HL-60 (cell line): ENCODE measurements around the gene GKN1.

ENCODE experiments used
- DNase-seq, 2 experiments: peaks; one replicate each; pipeline ENCODE4 v3.0.0-alpha.2; 2010 to 2020; ENCODE audit warnings: low read depth in 1 of 2, low spot score in 1 of 2
- H3K27ac ChIP-seq: fragments of 250-450 bp; sonication (Bioruptor Pico); replicated peaks from 2 replicates; pipeline ENCODE4 v1.5.1; 2020; ENCODE audit warnings: mild to moderate bottlenecking, moderate library complexity
- H3K27me3 ChIP-seq: fragments of 250-450 bp; sonication (Bioruptor Pico); 2 replicates; pipeline ENCODE4 v1.5.1; 2021; ENCODE audit warnings: mild to moderate bottlenecking, moderate library complexity; ENCODE audit not compliant: insufficient read depth, poor library complexity, severe bottlenecking
- H3K4me3 ChIP-seq: replicated peaks from 2 replicates; pipeline ENCODE4 v1.5.1; 2011; ENCODE audit warnings: mild to moderate bottlenecking, control low read depth, low read length; ENCODE audit not compliant: insufficient read depth
- GABPA ChIP-seq: IDR thresholded peaks from 2 replicates; pipeline ENCODE4 v1.6.1; 2012; ENCODE audit warnings: low read depth
- POLR2AphosphoS5 ChIP-seq: IDR thresholded peaks from 2 replicates; pipeline ENCODE4 v1.6.1; 2012; ENCODE audit warnings: low read depth
- REST ChIP-seq: IDR thresholded peaks from 2 replicates; pipeline ENCODE4 v1.6.1; 2012; ENCODE audit warnings: low read depth; ENCODE audit not compliant: insufficient replicate concordance
- SPI1 ChIP-seq: IDR thresholded peaks from 2 replicates; pipeline ENCODE4 v1.6.1; 2012; ENCODE audit warnings: low read depth, mild to moderate bottlenecking, borderline replicate concordance
- TF ChIP-seq, protein P1 (sequence below): IDR thresholded peaks from one replicate; pipeline ENCODE4 v1.5.1; 2011; ENCODE audit warnings: low read length, control low read depth, inconsistent platforms; ENCODE audit not compliant: insufficient read depth

GKN1 gene

DNA sequence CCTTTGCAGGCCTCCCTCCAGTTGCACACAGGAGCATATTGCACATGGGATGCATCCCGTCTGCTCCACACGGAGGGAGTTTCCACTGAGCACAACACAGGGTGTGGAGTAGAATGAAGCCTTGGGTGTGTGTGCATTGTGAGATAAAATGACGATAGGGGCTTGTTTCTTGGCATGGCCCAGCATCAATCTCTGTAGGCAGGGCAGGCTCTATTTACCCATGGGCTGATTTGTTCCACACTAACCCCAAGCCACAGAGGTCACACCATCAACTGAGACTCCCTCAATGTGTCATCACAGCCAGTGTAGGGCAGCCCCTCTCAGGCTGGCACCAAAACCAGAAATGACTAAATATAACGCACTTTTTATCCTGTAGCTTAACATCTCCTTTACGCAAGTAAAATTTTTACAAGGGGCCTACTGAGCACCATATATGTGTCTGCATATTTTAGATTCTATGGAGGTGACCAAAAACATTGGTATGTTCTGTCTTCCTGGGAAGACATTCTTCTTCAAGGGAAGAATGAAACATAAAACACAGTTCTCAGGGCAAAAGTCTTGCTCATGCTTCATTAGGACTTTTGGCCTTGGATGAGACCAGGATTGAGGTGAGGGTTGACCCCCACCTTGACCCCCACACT is 2.7 kb upstream of the GKN1 start:
- H3K27ac ChIP-seq: no peak overlapping the region
- no peaks in the 10 kb centered on the region for H3K27me3 ChIP-seq
- H3K4me3 ChIP-seq: no peak overlapping the region
- no peak for DNase-seq
- TF ChIP-seq, protein P1, sequence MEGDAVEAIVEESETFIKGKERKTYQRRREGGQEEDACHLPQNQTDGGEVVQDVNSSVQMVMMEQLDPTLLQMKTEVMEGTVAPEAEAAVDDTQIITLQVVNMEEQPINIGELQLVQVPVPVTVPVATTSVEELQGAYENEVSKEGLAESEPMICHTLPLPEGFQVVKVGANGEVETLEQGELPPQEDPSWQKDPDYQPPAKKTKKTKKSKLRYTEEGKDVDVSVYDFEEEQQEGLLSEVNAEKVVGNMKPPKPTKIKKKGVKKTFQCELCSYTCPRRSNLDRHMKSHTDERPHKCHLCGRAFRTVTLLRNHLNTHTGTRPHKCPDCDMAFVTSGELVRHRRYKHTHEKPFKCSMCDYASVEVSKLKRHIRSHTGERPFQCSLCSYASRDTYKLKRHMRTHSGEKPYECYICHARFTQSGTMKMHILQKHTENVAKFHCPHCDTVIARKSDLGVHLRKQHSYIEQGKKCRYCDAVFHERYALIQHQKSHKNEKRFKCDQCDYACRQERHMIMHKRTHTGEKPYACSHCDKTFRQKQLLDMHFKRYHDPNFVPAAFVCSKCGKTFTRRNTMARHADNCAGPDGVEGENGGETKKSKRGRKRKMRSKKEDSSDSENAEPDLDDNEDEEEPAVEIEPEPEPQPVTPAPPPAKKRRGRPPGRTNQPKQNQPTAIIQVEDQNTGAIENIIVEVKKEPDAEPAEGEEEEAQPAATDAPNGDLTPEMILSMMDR: no peak
- TF ChIP-seq GABPA (no peak), SPI1 (no peak), REST (no peak), POLR2AphosphoS5 (no peak)

- TF ChIP-seq POLR2AphosphoS5: no peak
- H3K27ac ChIP-seq: no peak overlapping the region
- no peak overlapping the region for H3K4me3 ChIP-seq
- no peak for DNase-seq
- peaks cover 3% of the 10 kb centered on the region for H3K27me3 ChIP-seq
These were observed 670 bp downstream of the GKN1 start for GRCh38 chr2:68974946-68975665.

- DNase-seq: no peak
- TF ChIP-seq REST: no peak
- no peak for TF ChIP-seq GABPA
- no peak for TF ChIP-seq SPI1
- TF ChIP-seq, protein P1: no peak
- TF ChIP-seq POLR2AphosphoS5: no peak
- no peak overlapping the region for H3K27ac ChIP-seq
- peaks cover 3% of the 10 kb centered on the region for H3K27me3 ChIP-seq
- H3K4me3 ChIP-seq: no peak overlapping the region
These were observed 1.4 kb downstream of the GKN1 start for GRCh38 chr2:68975844-68976243.

DNA sequence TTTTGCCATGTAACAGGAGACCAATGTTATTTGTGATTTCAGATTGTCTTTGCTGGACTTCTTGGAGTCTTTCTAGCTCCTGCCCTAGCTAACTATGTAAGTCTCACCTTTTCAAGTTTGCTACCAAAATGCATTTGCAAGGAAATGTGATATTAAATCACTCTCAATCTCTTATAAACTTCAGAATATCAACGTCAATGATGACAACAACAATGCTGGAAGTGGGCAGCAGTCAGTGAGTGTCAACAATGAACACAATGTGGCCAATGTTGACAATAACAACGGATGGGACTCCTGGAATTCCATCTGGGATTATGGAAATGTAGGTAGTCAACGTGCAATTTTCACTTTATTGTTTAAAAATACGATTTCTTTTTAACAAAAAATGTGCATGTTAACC is 3.0 kb downstream of the GKN1 start:
- Histone ChIP-seq H3K4me3 (no peak overlapping the region), H3K27ac (no peak overlapping the region), H3K27me3 (peaks cover 3% of the 10 kb centered on the region)
- TF ChIP-seq POLR2AphosphoS5 (no peak), REST (no peak), SPI1 (no peak), GABPA (no peak)
- TF ChIP-seq, protein P1: no peak
- DNase-seq: no peak
